Measurements from ENCODE around the gene BUB1B. TPM values are rescaled to one million over a fixed set of nuclear protein-coding genes. Genes with fewer than 3 reads are reported as not detected.
"Not testable (repeated sequence)": the region's sequence is repeated elsewhere in the genome, so short reads cannot be mapped to it uniquely, and the experiment has no call there.

BUB1B gene
- total RNA-seq, 1 experiment from 2014 or later: 67.8 TPM

GRCh38 chr15:40151991-40152390 is 8.9 kb upstream of the BUB1B start:
- Histone ChIP-seq H3K4me3 (ENCODE audit: low read depth in 2 of 2, low read length in 2 of 2) (no peak overlapping the region), H3K36me3 (ENCODE audit: control insufficient read depth, insufficient read depth, low read length) (no peaks in the 10 kb centered on the region), H3K27ac (ENCODE audit: low read length) (no peak overlapping the region), H3K27me3 (ENCODE audit: control insufficient read depth, insufficient read depth, low read length) (no peaks in the 10 kb centered on the region), H3K9me3 (ENCODE audit: control insufficient read depth, insufficient read depth, low read depth, low read length) (no peaks in the 10 kb centered on the region), H3K4me1 (ENCODE audit: control insufficient read depth, insufficient read depth, low read length) (no peaks in the 10 kb centered on the region)
- ATAC-seq: no peak
- no peak for DNase-seq (ENCODE audit: low read depth, low spot score)
- CTCF ChIA-PET: no interaction called here
- BruUV-seq (replicated peaks): no TSS peak
- TF ChIP-seq POLR2AphosphoS5 (IDR thresholded peaks at IDR 0.05; ENCODE audit: low read depth, low read length): no peak
- TF ChIP-seq REST (IDR thresholded peaks at IDR 0.05; ENCODE audit: insufficient read depth in 1 of 2, low read depth in 2 of 2, low read length in 1 of 2): no peak
- TF ChIP-seq SIN3A (IDR thresholded peaks at IDR 0.05; ENCODE audit: borderline replicate concordance, insufficient read depth, low read depth, low read length): no peak
- no peak for TF ChIP-seq TCF7L2 (IDR thresholded peaks at IDR 0.05; ENCODE audit: low read depth, low read length)
- TF ChIP-seq CTCF (IDR thresholded peaks at IDR 0.05): no peak
- in situ Hi-C loops (cut with HindIII; ENCODE audit: low pct_unique_long_range_greater_than_20kb, low sequenced_read_pairs) (no loop called here), intact Hi-C loops (cut with micrococcal nuclease; ENCODE audit: unreplicated experiment) (no loop called here)
- POLR2A ChIA-PET: interaction anchor here (0.7 kb wide), 1 partner anchor 437 kb away, joined by 7 read pairs; no protein-coding TSS in a partner anchor

- intact Hi-C loops (cut with micrococcal nuclease; ENCODE audit: unreplicated experiment); in situ Hi-C loops (cut with HindIII; ENCODE audit: low pct_unique_long_range_greater_than_20kb, low sequenced_read_pairs); H3K4me3 ChIP-seq (ENCODE audit: low read depth in 2 of 2, low read length in 2 of 2); CTCF ChIA-PET; ATAC-seq; H3K4me1 ChIP-seq (ENCODE audit: control insufficient read depth, insufficient read depth, low read length); H3K36me3 ChIP-seq (ENCODE audit: control insufficient read depth, insufficient read depth, low read length); DNase-seq (ENCODE audit: low read depth, low spot score); H3K27ac ChIP-seq (ENCODE audit: low read length); POLR2A ChIA-PET; H3K27me3 ChIP-seq (ENCODE audit: control insufficient read depth, insufficient read depth, low read length); BruUV-seq (replicated peaks); H3K9me3 ChIP-seq (ENCODE audit: control insufficient read depth, insufficient read depth, low read depth, low read length): not testable (repeated sequence)
Observed at GRCh38 chr15:40154821-40155220, 6.0 kb upstream of the BUB1B start.

- Histone ChIP-seq H3K4me3 (ENCODE audit: low read depth in 2 of 2, low read length in 2 of 2) (no peak overlapping the region), H3K4me1 (ENCODE audit: control insufficient read depth, insufficient read depth, low read length) (peaks cover 2% of the 10 kb centered on the region; the same call in 1 of the 2 replicates), H3K36me3 (ENCODE audit: control insufficient read depth, insufficient read depth, low read length) (no peaks in the 10 kb centered on the region), H3K9me3 (ENCODE audit: control insufficient read depth, insufficient read depth, low read depth, low read length) (no peaks in the 10 kb centered on the region), H3K27ac (ENCODE audit: low read length) (no peak overlapping the region), H3K27me3 (ENCODE audit: control insufficient read depth, insufficient read depth, low read length) (no peaks in the 10 kb centered on the region)
- intact Hi-C loops (cut with micrococcal nuclease; ENCODE audit: unreplicated experiment): no loop called here
- ATAC-seq (no peak), DNase-seq (ENCODE audit: low read depth, low spot score) (no peak)
- no TSS peak for BruUV-seq (replicated peaks)
- ChIA-PET POLR2A (no interaction called here), CTCF (no interaction called here)
- no peak for TF ChIP-seq CTCF (IDR thresholded peaks at IDR 0.05)
- TF ChIP-seq REST (IDR thresholded peaks at IDR 0.05; ENCODE audit: insufficient read depth in 1 of 2, low read depth in 2 of 2, low read length in 1 of 2): no peak
- TF ChIP-seq POLR2AphosphoS5 (IDR thresholded peaks at IDR 0.05; ENCODE audit: low read depth, low read length): no peak
- no peak for TF ChIP-seq TCF7L2 (IDR thresholded peaks at IDR 0.05; ENCODE audit: low read depth, low read length)
- TF ChIP-seq SIN3A (IDR thresholded peaks at IDR 0.05; ENCODE audit: borderline replicate concordance, insufficient read depth, low read depth, low read length): no peak
- in situ Hi-C loops (cut with HindIII; ENCODE audit: low pct_unique_long_range_greater_than_20kb, low sequenced_read_pairs): no loop called here
Observed at GRCh38 chr15:40155270-40155910, 5.5 kb upstream of the BUB1B start.

All from Panc1 (cell line).